ENCODE measurements around the gene SPTLC2. TPM values are rescaled to one million over a fixed set of nuclear protein-coding genes. Genes with fewer than 3 reads are reported as not detected.

Gene SPTLC2
- total RNA-seq, 1 donor from 2014 or later: 31.9 TPM

GRCh38 chr14:77573964-77574363, 42.5 kb downstream of the SPTLC2 start:
- Histone ChIP-seq H3K27me3 (ENCODE audit: control insufficient read depth, insufficient read depth, low read length) (no peaks in the 10 kb centered on the region), H3K4me3 (ENCODE audit: low read depth, low read length) (no peak overlapping the region), H3K36me3 (ENCODE audit: control insufficient read depth, insufficient read depth, low read length) (peaks cover 6% of the 10 kb centered on the region)
- FAIRE-seq (no peak), DNase-seq (ENCODE audit: low read depth) (no peak)
- TF ChIP-seq CTCF (IDR thresholded peaks at IDR 0.05; ENCODE audit: insufficient read depth, low read length, severe bottlenecking): no peak

- TF ChIP-seq CTCF (IDR thresholded peaks at IDR 0.05; ENCODE audit: insufficient read depth, low read length, severe bottlenecking): no peak
- FAIRE-seq (no peak), DNase-seq (ENCODE audit: low read depth) (no peak)
- no peak overlapping the region for H3K4me3 ChIP-seq (ENCODE audit: low read depth, low read length)
- H3K27me3 ChIP-seq (ENCODE audit: control insufficient read depth, insufficient read depth, low read length): no peaks in the 10 kb centered on the region
- H3K36me3 ChIP-seq (ENCODE audit: control insufficient read depth, insufficient read depth, low read length): peaks cover 4% of the 10 kb centered on the region
Observed at GRCh38 chr14:77570706-77571268, 45.6 kb downstream of the SPTLC2 start.

- DNase-seq (ENCODE audit: low read depth): no peak
- H3K36me3 ChIP-seq (ENCODE audit: control insufficient read depth, insufficient read depth, low read length): peaks cover 1% of the 10 kb centered on the region
- no peak for FAIRE-seq
- H3K27me3 ChIP-seq (ENCODE audit: control insufficient read depth, insufficient read depth, low read length): no peaks in the 10 kb centered on the region
- no peak overlapping the region for H3K4me3 ChIP-seq (ENCODE audit: low read depth, low read length)
- no peak for TF ChIP-seq CTCF (IDR thresholded peaks at IDR 0.05; ENCODE audit: insufficient read depth, low read length, severe bottlenecking)
Observed at GRCh38 chr14:77565994-77566305, 50.5 kb downstream of the SPTLC2 start.

GRCh38 chr14:77565289-77565993, 51.0 kb downstream of the SPTLC2 start:
- Histone ChIP-seq H3K27me3 (ENCODE audit: control insufficient read depth, insufficient read depth, low read length) (no peaks in the 10 kb centered on the region), H3K4me3 (ENCODE audit: low read depth, low read length) (no peak overlapping the region), H3K36me3 (ENCODE audit: control insufficient read depth, insufficient read depth, low read length) (peaks cover 1% of the 10 kb centered on the region)
- DNase-seq (ENCODE audit: low read depth) (peak; percentile 36), FAIRE-seq (no peak)
- no peak for TF ChIP-seq CTCF (IDR thresholded peaks at IDR 0.05; ENCODE audit: insufficient read depth, low read length, severe bottlenecking)

- DNase-seq (ENCODE audit: low read depth): no peak
- Histone ChIP-seq H3K4me3 (ENCODE audit: low read depth, low read length) (no peak overlapping the region), H3K27me3 (ENCODE audit: control insufficient read depth, insufficient read depth, low read length) (no peaks in the 10 kb centered on the region), H3K36me3 (ENCODE audit: control insufficient read depth, insufficient read depth, low read length) (peaks cover 1% of the 10 kb centered on the region)
- FAIRE-seq: no peak
- no peak for TF ChIP-seq CTCF (IDR thresholded peaks at IDR 0.05; ENCODE audit: insufficient read depth, low read length, severe bottlenecking)
Observed at GRCh38 chr14:77562681-77563080, 53.8 kb downstream of the SPTLC2 start.

GRCh38 chr14:77561881-77562280, 54.6 kb downstream of the SPTLC2 start:
- Histone ChIP-seq H3K4me3 (ENCODE audit: low read depth, low read length) (no peak overlapping the region), H3K27me3 (ENCODE audit: control insufficient read depth, insufficient read depth, low read length) (no peaks in the 10 kb centered on the region), H3K36me3 (ENCODE audit: control insufficient read depth, insufficient read depth, low read length) (peaks cover 3% of the 10 kb centered on the region)
- DNase-seq (ENCODE audit: low read depth): no peak
- no peak for FAIRE-seq
- TF ChIP-seq CTCF (IDR thresholded peaks at IDR 0.05; ENCODE audit: insufficient read depth, low read length, severe bottlenecking): no peak
